ENCODE results near the gene PTPDC1.

- no peak for TF ChIP-seq PKNOX1 (IDR thresholded peaks at IDR 0.05)
- no peak for TF ChIP-seq L3MBTL2 (conservative IDR thresholded peaks at IDR 0.05)
- no peak for TF ChIP-seq CTBP1 (IDR thresholded peaks at IDR 0.05; ENCODE audit: borderline replicate concordance)
- TF ChIP-seq LEF1 (IDR thresholded peaks at IDR 0.05; ENCODE audit: borderline replicate concordance), result no peak
- TF ChIP-seq SUZ12 (IDR thresholded peaks at IDR 0.05), result no peak
- TF ChIP-seq TARDBP (IDR thresholded peaks at IDR 0.05), result no peak
- TF ChIP-seq ELF4 (IDR thresholded peaks at IDR 0.05), result no peak
- no peak for TF ChIP-seq BHLHE40 (IDR thresholded peaks at IDR 0.05; ENCODE audit: borderline replicate concordance)
- TF ChIP-seq ZNF384 (IDR thresholded peaks at IDR 0.05), result no peak
- TF ChIP-seq SP1 (IDR thresholded peaks at IDR 0.05), result no peak
- no peak for TF ChIP-seq FOXK2 (IDR thresholded peaks at IDR 0.05)
- TF ChIP-seq NFRKB (IDR thresholded peaks at IDR 0.05), result no peak
- TF ChIP-seq FOXM1 (IDR thresholded peaks at IDR 0.05; ENCODE audit: borderline replicate concordance), result no peak
Measured at GRCh38 chr9:94065535-94065961, 18.7 kb upstream of the PTPDC1 start.

Measured in HEK293T (cell line).